NT2/D1 (cell line): ENCODE measurements around the gene FOXO6.

Source experiments
- YY1 ChIP-seq: IDR thresholded peaks from 2 replicates; pipeline ENCODE4 v1.6.1; 2011; ENCODE audit not compliant: insufficient read length, insufficient read depth
- ZNF274 ChIP-seq: IDR thresholded peaks from 2 replicates; pipeline ENCODE4 v1.6.1; 2011; ENCODE audit warnings: mild to moderate bottlenecking, low read depth, low read length

GRCh38 chr1:41319807-41320711 is 41.2 kb upstream of the FOXO6 start:
- TF ChIP-seq ZNF274, result no peak
- TF ChIP-seq YY1, result no peak
